Common myeloid progenitor, CD34-positive (primary cell): ENCODE data around the gene TRAK2.

Experiments
- CTCF ChIA-PET: fragments of 350-600 bp; sonication (Branson Sonifier 250); formaldehyde crosslinking; loops from one replicate; lab custom pipeline; 2021; ENCODE audit warnings: antibody characterized with exemption; lab: Charles Lee
- POLR2A ChIA-PET: fragments of 350-600 bp; sonication (Branson Sonifier 250); formaldehyde crosslinking; loops from one replicate; lab custom pipeline; 2021; ENCODE audit warnings: antibody characterized with exemption; lab: Charles Lee
- DNase-seq, 3 donors: peaks; one replicate each; pipeline versions ENCODE4 v3.0.0 to v3.0.0-alpha.2; 2013
- H3K27ac ChIP-seq, 2 experiments: 1 replicate in 1 of 2; 2 replicates in 1 of 2; pipeline ENCODE4 v1.7.0; 2013; ENCODE audit warnings: inconsistent platforms in 2 of 2, low read length in 2 of 2, mild to moderate bottlenecking in 2 of 2, low read depth in 1 of 2, moderate library complexity in 1 of 2; ENCODE audit not compliant: severe bottlenecking in 2 of 2, insufficient read depth in 1 of 2, poor library complexity in 1 of 2
- H3K27me3 ChIP-seq, 5 experiments: replicated peaks in 2 of 5; 1 replicate in 3 of 5; 2 replicates in 2 of 5; pipeline versions ENCODE4 v1.6.1 to v1.7.0; 2013; ENCODE audit warnings: low read length in 4 of 5, mild to moderate bottlenecking in 2 of 5, moderate library complexity in 2 of 5, inconsistent platforms in 1 of 5; ENCODE audit not compliant: insufficient read depth in 5 of 5, control insufficient read depth in 4 of 5
- H3K36me3 ChIP-seq, 4 experiments: 1 replicate in 2 of 4; 2 replicates in 2 of 4; pipeline versions ENCODE4 v1.6.1 to v1.7.0; 2013; ENCODE audit warnings: low read length in 3 of 4, control low read depth in 1 of 4, mild to moderate bottlenecking in 1 of 4; ENCODE audit not compliant: control insufficient read depth in 4 of 4, insufficient read depth in 4 of 4
- H3K4me1 ChIP-seq, 4 experiments: 1 replicate in 3 of 4; 2 replicates in 1 of 4; pipeline versions ENCODE4 v1.6.1 to v1.7.1; 2013; ENCODE audit warnings: low read length in 3 of 4, mild to moderate bottlenecking in 3 of 4, control low read depth in 1 of 4, inconsistent platforms in 1 of 4, moderate library complexity in 1 of 4; ENCODE audit not compliant: control insufficient read depth in 4 of 4, insufficient read depth in 4 of 4; ENCODE audit errors: control extremely low read depth in 1 of 4
- H3K4me3 ChIP-seq, 7 experiments: 1 replicate in 4 of 7; 2 replicates in 3 of 7; pipeline versions ENCODE4 v1.5.1 to v1.7.0; 2013; ENCODE audit warnings: mild to moderate bottlenecking in 7 of 7, low read length in 6 of 7, moderate library complexity in 6 of 7, inconsistent platforms in 2 of 7, low read depth in 2 of 7, control low read depth in 1 of 7; ENCODE audit not compliant: insufficient read depth in 4 of 7, control insufficient read depth in 1 of 7; ENCODE audit errors: extremely low read depth in 1 of 7
- H3K9me3 ChIP-seq, 5 experiments: 1 replicate in 4 of 5; 2 replicates in 1 of 5; pipeline versions ENCODE4 v1.6.1 to v1.7.1; 2013; ENCODE audit warnings: low read length in 4 of 5, mild to moderate bottlenecking in 2 of 5, inconsistent platforms in 1 of 5, low read depth in 1 of 5, moderate library complexity in 1 of 5; ENCODE audit not compliant: control insufficient read depth in 4 of 5, insufficient read depth in 2 of 5; ENCODE audit errors: control extremely low read depth in 1 of 5
- WGBS: methylation state at CpG from one replicate; pipeline ENCODE4 v1.1.5; 2013; ENCODE audit not compliant: insufficient coverage; 5-methylcytosine and 5-hydroxymethylcytosine counted together

TRAK2 gene

GRCh38 chr2:201482543-201482942, 31.3 kb upstream of the TRAK2 start:
- DNase-seq = no peak
- Histone ChIP-seq H3K27me3 (no peaks in the 10 kb centered on the region), H3K4me1 (no peaks in the 10 kb centered on the region), H3K9me3 (peaks cover 0 to 8% (median 0%) of the 10 kb centered on the region in 5 experiments), H3K4me3 (no peak overlapping the region), H3K36me3 (peaks cover 7 to 18% (median 9%) of the 10 kb centered on the region in 4 experiments), H3K27ac (no peak overlapping the region)
- WGBS = 98% methylated on average over 4 of the region's 4 CpGs
- POLR2A ChIA-PET = no interaction called here
- CTCF ChIA-PET = no interaction called here

- 86% methylated on average over 1 of the region's 3 CpGs for WGBS
- Histone ChIP-seq H3K4me3 (no peak overlapping the region), H3K27me3 (no peaks in the 10 kb centered on the region), H3K27ac (no peak overlapping the region), H3K9me3 (no peaks in the 10 kb centered on the region), H3K36me3 (peaks cover 18 to 50% (median 33%) of the 10 kb centered on the region in 4 experiments), H3K4me1 (no peaks in the 10 kb centered on the region)
- no peak for DNase-seq
- CTCF ChIA-PET = interaction anchor here (1.4 kb wide), 1 partner anchor 17 kb away, joined by 3 read pairs; no protein-coding TSS in a partner anchor
- POLR2A ChIA-PET = interaction anchor here (0.7 kb wide), 2 partner anchors 124 to 1387 kb away, joined by 3 read pairs; no protein-coding TSS in a partner anchor
Measured at GRCh38 chr2:201472411-201472810, 21.2 kb upstream of the TRAK2 start.

GRCh38 chr2:201471732-201472393, 20.6 kb upstream of the TRAK2 start:
- POLR2A ChIA-PET = interaction anchor here (0.6 to 0.7 kb wide), 2 partner anchors 21 to 125 kb away, joined by 3 read pairs; partner anchors contain the start of genes STRADB and TRAK2
- no peak for DNase-seq
- CTCF ChIA-PET = interaction anchor here (1.4 kb wide), 1 partner anchor 17 kb away, joined by 3 read pairs; no protein-coding TSS in a partner anchor
- Histone ChIP-seq H3K27ac (no peak overlapping the region), H3K9me3 (no peaks in the 10 kb centered on the region), H3K4me3 (no peak overlapping the region), H3K36me3 (peaks cover 18 to 53% (median 35%) of the 10 kb centered on the region in 4 experiments), H3K27me3 (no peaks in the 10 kb centered on the region), H3K4me1 (no peaks in the 10 kb centered on the region)
- WGBS = no CpG with 5 or more reads among the region's 3 CpGs

- Histone ChIP-seq H3K36me3 (peaks cover 18 to 53% (median 36%) of the 10 kb centered on the region in 4 experiments), H3K27ac (no peak overlapping the region), H3K4me3 (no peak overlapping the region), H3K4me1 (no peaks in the 10 kb centered on the region), H3K27me3 (no peaks in the 10 kb centered on the region), H3K9me3 (no peaks in the 10 kb centered on the region)
- CTCF ChIA-PET = interaction anchor here (0.6 to 1.4 kb wide), 2 partner anchors 16 to 85 kb away, joined by 3 read pairs; no protein-coding TSS in a partner anchor
- DNase-seq = no peak
- 100% methylated on average over 7 of the region's 9 CpGs for WGBS
- POLR2A ChIA-PET = interaction anchor here (0.6 kb wide), 1 partner anchor 20 kb away, joined by 3 read pairs; the partner anchor contains the start of genes STRADB and TRAK2
Measured at GRCh38 chr2:201470821-201471731, 19.8 kb upstream of the TRAK2 start.

- Histone ChIP-seq H3K9me3 (no peaks in the 10 kb centered on the region), H3K27me3 (no peaks in the 10 kb centered on the region), H3K4me3 (no peak overlapping the region), H3K4me1 (no peaks in the 10 kb centered on the region), H3K27ac (no peak overlapping the region), H3K36me3 (peaks cover 19 to 60% (median 40%) of the 10 kb centered on the region in 4 experiments)
- no peak for DNase-seq
- ChIA-PET CTCF (interaction anchor here (1.3 to 2.8 kb wide), 3 partner anchors 8 to 18 kb away, joined by 4 to 9 read pairs (median 7); no protein-coding TSS in a partner anchor), POLR2A (no interaction called here)
Measured at GRCh38 chr2:201467666-201468065, 16.4 kb upstream of the TRAK2 start.

DNA sequence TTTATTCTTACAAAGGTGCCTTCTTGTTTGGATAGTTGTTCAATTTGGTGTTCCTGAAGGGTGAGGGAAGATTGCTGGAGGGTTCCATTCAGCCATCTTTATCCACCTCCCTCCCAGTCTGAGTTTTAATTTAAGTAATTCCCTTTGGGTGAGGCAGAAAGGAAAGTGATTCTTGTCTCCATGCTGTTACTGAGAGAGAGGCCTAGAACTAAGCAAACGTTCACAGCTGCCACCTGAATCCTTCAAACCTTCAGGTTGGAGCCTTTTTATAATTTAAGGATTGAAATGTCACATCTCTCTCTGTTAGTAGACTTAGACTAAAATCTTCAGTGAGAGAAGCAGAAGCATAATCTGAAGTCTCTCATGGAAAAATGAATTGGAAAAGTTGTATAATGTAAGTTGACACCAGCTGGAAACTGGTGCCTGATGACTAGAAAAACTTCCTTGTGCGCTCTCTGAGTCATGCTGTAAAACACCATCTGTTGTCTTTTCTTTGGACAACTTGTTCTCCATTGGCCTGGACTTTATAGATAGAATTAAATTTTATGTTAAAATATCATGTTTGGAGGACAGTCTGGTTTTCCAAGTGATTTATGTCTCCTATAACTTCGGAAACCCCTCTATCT, 14.9 kb upstream of the TRAK2 start:
- H3K4me1 ChIP-seq = no peaks in the 10 kb centered on the region
- ChIA-PET CTCF (interaction anchor here (2.0 to 2.8 kb wide), 2 partner anchors 9 to 10 kb away, joined by 5 to 9 read pairs; no protein-coding TSS in a partner anchor), POLR2A (no interaction called here)
- no peak overlapping the region for H3K4me3 ChIP-seq
- no peaks in the 10 kb centered on the region for H3K27me3 ChIP-seq
- WGBS = 100% methylated on average over 1 of the region's 3 CpGs
- DNase-seq = no peak
- H3K9me3 ChIP-seq = peaks cover 0 to 1% (median 0%) of the 10 kb centered on the region in 5 experiments
- H3K36me3 ChIP-seq = peaks cover 22 to 52% (median 35%) of the 10 kb centered on the region in 4 experiments
- H3K27ac ChIP-seq = no peak overlapping the region
